DND-41 (cell line): ENCODE results near the gene RNASEH2A.

Source experiments
- EZH2 ChIP-seq: IDR thresholded peaks from 3 replicates; pipeline ENCODE4 v1.6.1; 2012; ENCODE audit warnings: borderline replicate concordance, low read depth, mild to moderate bottlenecking, moderate library complexity, low read length, inconsistent platforms; ENCODE audit not compliant: severe bottlenecking
- TF ChIP-seq, protein P1 (sequence below): IDR thresholded peaks from 2 replicates; pipeline ENCODE4 v1.5.1; 2012; ENCODE audit warnings: borderline replicate concordance, low read length, moderate library complexity, mild to moderate bottlenecking; ENCODE audit not compliant: poor library complexity, severe bottlenecking; ENCODE audit errors: extremely low read depth

- TF ChIP-seq, protein P1, sequence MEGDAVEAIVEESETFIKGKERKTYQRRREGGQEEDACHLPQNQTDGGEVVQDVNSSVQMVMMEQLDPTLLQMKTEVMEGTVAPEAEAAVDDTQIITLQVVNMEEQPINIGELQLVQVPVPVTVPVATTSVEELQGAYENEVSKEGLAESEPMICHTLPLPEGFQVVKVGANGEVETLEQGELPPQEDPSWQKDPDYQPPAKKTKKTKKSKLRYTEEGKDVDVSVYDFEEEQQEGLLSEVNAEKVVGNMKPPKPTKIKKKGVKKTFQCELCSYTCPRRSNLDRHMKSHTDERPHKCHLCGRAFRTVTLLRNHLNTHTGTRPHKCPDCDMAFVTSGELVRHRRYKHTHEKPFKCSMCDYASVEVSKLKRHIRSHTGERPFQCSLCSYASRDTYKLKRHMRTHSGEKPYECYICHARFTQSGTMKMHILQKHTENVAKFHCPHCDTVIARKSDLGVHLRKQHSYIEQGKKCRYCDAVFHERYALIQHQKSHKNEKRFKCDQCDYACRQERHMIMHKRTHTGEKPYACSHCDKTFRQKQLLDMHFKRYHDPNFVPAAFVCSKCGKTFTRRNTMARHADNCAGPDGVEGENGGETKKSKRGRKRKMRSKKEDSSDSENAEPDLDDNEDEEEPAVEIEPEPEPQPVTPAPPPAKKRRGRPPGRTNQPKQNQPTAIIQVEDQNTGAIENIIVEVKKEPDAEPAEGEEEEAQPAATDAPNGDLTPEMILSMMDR, result no peak
- no peak for TF ChIP-seq EZH2
Observed at GRCh38 chr19:12856653-12857052, 50.3 kb downstream of the RNASEH2A start.
